HG02798 (cell line): ENCODE data around the gene EPS8L3.
"Not testable (repeated sequence)": the region's sequence is repeated elsewhere in the genome, so short reads cannot be mapped to it uniquely, and the experiment has no call there.

Experiments used
- ATAC-seq: cut with Tn5 transposase; IDR thresholded peaks from one replicate; pipeline ENCODE4 v1.9.1; 2021; ENCODE audit warnings: mild to moderate bottlenecking; ENCODE audit not compliant: unreplicated experiment, poor library complexity

The EPS8L3 gene

GRCh38 chr1:109716570-109717090 lies 47.1 kb downstream of the EPS8L3 start:
- no peak for ATAC-seq

GRCh38 chr1:109716121-109716520 lies 47.6 kb downstream of the EPS8L3 start:
- ATAC-seq, result no peak

- ATAC-seq, result no peak
These were observed 48.9 kb downstream of the EPS8L3 start for GRCh38 chr1:109714661-109715372.

- no peak for ATAC-seq
These were observed 50.1 kb downstream of the EPS8L3 start for GRCh38 chr1:109713636-109714035.

GRCh38 chr1:109712321-109712864 lies 51.3 kb downstream of the EPS8L3 start:
- ATAC-seq, result no peak

GRCh38 chr1:109711593-109712320 lies 52.0 kb downstream of the EPS8L3 start, which contains the start of gene GSTM5:
Gene GSTM5, plus strand, starts transcription at chr1:109712251. Its CDS starts 62 bp downstream, at chr1:109712313.
- not testable (repeated sequence) for ATAC-seq

- ATAC-seq, result not testable (repeated sequence)
These were observed 53.9 kb downstream of the EPS8L3 start for GRCh38 chr1:109709822-109710221.

- ATAC-seq, result not testable (repeated sequence)
These were observed 54.8 kb downstream of the EPS8L3 start for GRCh38 chr1:109708949-109709348.

- no peak for ATAC-seq
These were observed 58.3 kb downstream of the EPS8L3 start for GRCh38 chr1:109705411-109705810.

- no peak for ATAC-seq
These were observed 59.5 kb downstream of the EPS8L3 start for GRCh38 chr1:109704173-109704572.

- not testable (repeated sequence) for ATAC-seq
These were observed 60.8 kb downstream of the EPS8L3 start for GRCh38 chr1:109702940-109703339.
